ENCODE data around the gene PRR7. TPM values are rescaled to one million over a fixed set of nuclear protein-coding genes. Genes with fewer than 3 reads are reported as not detected.
A peak's percentile ranks its signal among the peaks of the same experiment; 100 is the strongest.

The PRR7 gene
- total and polyA plus RNA-seq, 2 of the 13 experiments (the other 11 are each of a cell fraction or from before 2014, with no cell fraction given) = 4.8 to 5.0 TPM

DNA sequence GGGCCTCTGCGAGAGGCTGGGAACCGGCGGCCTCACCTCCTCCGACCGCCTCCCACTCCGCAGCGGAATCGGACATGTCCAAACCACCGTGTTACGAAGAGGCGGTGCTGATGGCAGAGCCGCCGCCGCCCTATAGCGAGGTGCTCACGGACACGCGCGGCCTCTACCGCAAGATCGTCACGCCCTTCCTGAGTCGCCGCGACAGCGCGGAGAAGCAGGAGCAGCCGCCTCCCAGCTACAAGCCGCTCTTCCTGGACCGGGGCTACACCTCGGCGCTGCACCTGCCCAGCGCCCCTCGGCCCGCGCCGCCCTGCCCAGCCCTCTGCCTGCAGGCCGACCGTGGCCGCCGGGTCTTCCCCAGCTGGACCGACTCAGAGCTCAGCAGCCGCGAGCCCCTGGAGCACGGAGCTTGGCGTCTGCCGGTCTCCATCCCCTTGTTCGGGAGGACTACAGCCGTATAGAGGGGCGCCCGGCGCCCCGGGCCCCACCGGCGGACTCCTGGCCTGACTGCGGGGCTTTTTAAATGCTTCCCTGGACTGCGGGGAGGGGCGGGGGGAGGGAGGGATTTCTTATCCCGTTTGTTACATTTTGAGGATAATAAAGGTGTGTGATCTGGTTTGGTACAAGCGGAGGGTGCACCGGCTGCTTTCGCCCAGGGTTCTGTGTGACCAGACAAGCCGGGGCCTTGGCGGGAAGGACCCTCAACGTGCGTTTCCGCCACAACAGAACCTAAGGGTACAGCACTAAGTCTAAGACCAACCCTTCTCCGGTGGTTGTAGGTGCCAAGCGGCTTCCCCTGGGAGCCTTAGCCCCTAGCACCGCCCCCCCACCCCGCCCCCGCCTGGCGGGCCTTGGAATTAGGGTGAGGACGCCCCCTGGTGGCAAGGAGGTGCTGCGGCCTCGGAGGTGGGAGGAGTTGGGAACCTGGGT, 9.3 kb downstream of the PRR7 start (continued):
- TF ChIP-seq TP53 (CRISPR knock-in tag; conservative IDR thresholded peaks at IDR 0.05) (no peak), ZNF670 (CRISPR knock-in tag; IDR thresholded peaks at IDR 0.05; ENCODE audit: borderline replicate concordance) (peak; percentile 21; the same call in 1 of the 2 replicates), ZNF891 (CRISPR knock-in tag; IDR thresholded peaks at IDR 0.05) (no peak), ZNF543 (CRISPR knock-in tag; IDR thresholded peaks at IDR 0.05) (no peak), ZNF7 (CRISPR knock-in tag; IDR thresholded peaks at IDR 0.05) (no peak), ZNF20 (CRISPR knock-in tag; IDR thresholded peaks at IDR 0.05) (no peak), ZNF547 (CRISPR knock-in tag; IDR thresholded peaks at IDR 0.05) (no peak; the same call in 1 of the 2 replicates), ZNF768 (CRISPR knock-in tag; IDR thresholded peaks at IDR 0.05) (no peak), ZNF574 (CRISPR knock-in tag; IDR thresholded peaks at IDR 0.05) (peak; percentile 68), CREB3 (CRISPR knock-in tag; IDR thresholded peaks at IDR 0.05) (no peak), SP140L (CRISPR knock-in tag; IDR thresholded peaks at IDR 0.05; ENCODE audit: borderline replicate concordance) (no peak), YEATS2 (CRISPR knock-in tag; IDR thresholded peaks at IDR 0.05; ENCODE audit: borderline replicate concordance) (no peak), ZNF841 (CRISPR knock-in tag; IDR thresholded peaks at IDR 0.05; ENCODE audit: borderline replicate concordance) (no peak), NR1H2 (CRISPR knock-in tag; IDR thresholded peaks at IDR 0.05; ENCODE audit: borderline replicate concordance, low read depth) (no peak), ZNF556 (CRISPR knock-in tag; IDR thresholded peaks at IDR 0.05; ENCODE audit: borderline replicate concordance) (0 out of 2 replicates have a peak, but pooled peaks have one; percentile 21), ZNF329 (CRISPR knock-in tag; IDR thresholded peaks at IDR 0.05; ENCODE audit: low read depth) (no peak), SP5 (CRISPR knock-in tag; IDR thresholded peaks at IDR 0.05; ENCODE audit: borderline replicate concordance, low read depth) (peak; percentile 40; the same call in 1 of the 2 replicates), PREB (CRISPR knock-in tag; IDR thresholded peaks at IDR 0.05) (no peak), NR2F1 (CRISPR knock-in tag; IDR thresholded peaks at IDR 0.05) (no peak), SMAD9 (CRISPR knock-in tag; IDR thresholded peaks at IDR 0.05) (no peak), CEBPG (CRISPR knock-in tag; IDR thresholded peaks at IDR 0.05) (no peak), ZNF589 (CRISPR knock-in tag; conservative IDR thresholded peaks at IDR 0.05) (no peak; the same call in 1 of the 2 replicates), ZSCAN30 (CRISPR knock-in tag; IDR thresholded peaks at IDR 0.05) (no peak), CENPX (CRISPR knock-in tag; IDR thresholded peaks at IDR 0.05) (no peak), FOXJ3 (CRISPR knock-in tag; IDR thresholded peaks at IDR 0.05; ENCODE audit: borderline replicate concordance) (no peak), FOXP1 (IDR thresholded peaks at IDR 0.05) (no peak), FOXP1 (CRISPR knock-in tag; IDR thresholded peaks at IDR 0.05) (no peak), ZNF562 (CRISPR knock-in tag; IDR thresholded peaks at IDR 0.05; ENCODE audit: borderline replicate concordance) (no peak)

Data from HepG2 (cell line).